ENCODE measurements around the gene DGKB. TPM values are rescaled to one million over a fixed set of nuclear protein-coding genes. Genes with fewer than 3 reads are reported as not detected.

DGKB gene
- total and polyA plus RNA-seq, 2 of the 8 experiments (the other 6 are each of a cell fraction or from before 2014, with no cell fraction given), result 1.9 to 2.6 TPM

DNA sequence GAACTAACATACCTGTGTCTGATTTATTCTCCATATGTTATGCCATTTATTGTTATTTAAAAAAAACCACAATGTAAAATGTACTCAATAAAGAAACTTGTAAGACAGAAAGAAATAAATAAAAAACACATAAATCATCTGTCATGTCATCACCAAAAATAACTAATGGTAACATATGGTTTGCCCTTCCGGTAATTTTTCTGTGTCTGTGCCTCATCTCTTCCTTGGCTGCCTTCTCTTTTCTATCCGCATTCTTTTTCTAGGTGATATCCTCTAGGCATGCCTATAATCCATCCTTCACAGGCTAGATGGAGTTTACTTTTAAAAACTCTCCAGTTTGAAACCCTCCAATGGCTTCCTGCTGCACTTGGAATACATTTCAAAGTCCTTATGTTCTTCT lies 609.1 kb downstream of the DGKB start:
- no peak overlapping the region for H3K4ac ChIP-seq (replicated peaks; ENCODE audit: insufficient read length, low read depth, low read length)
- H3K9me3 ChIP-seq (ENCODE audit: insufficient read depth in 2 of 2, low read depth in 1 of 2, low read length in 1 of 2), result no peaks in the 10 kb centered on the region
- no peak overlapping the region for H4K8ac ChIP-seq (ENCODE audit: extremely low read depth, insufficient read depth, low read length)
- no peak overlapping the region for H2BK20ac ChIP-seq (ENCODE audit: low read length)
- H3K27me3 ChIP-seq (replicated peaks in 1 of 4; ENCODE audit: control insufficient read depth in 3 of 4, extremely low read depth in 1 of 4, insufficient read depth in 3 of 4, low read length in 3 of 4), result no peaks in the 10 kb centered on the region
- no peak overlapping the region for H2BK120ac ChIP-seq (replicated peaks; ENCODE audit: low read depth, low read length)
- no peak overlapping the region for H3K4me3 ChIP-seq (ENCODE audit: extremely low read depth in 1 of 4, insufficient read depth in 2 of 4, low read depth in 3 of 4, low read length in 4 of 4)
- H3K14ac ChIP-seq (ENCODE audit: insufficient read length), result no peak overlapping the region
- no peak for TF ChIP-seq RNF2 (IDR thresholded peaks at IDR 0.05; ENCODE audit: borderline replicate concordance, low read depth, low read length, missing control alignments, poor library complexity, severe bottlenecking)
- TF ChIP-seq MAFK (IDR thresholded peaks at IDR 0.05; ENCODE audit: low read depth, low read length), result no peak
- TF ChIP-seq POLR2AphosphoS5 (IDR thresholded peaks at IDR 0.05; ENCODE audit: low read depth, low read length), result no peak
- no peak for TF ChIP-seq RXRA (IDR thresholded peaks at IDR 0.05; ENCODE audit: insufficient read depth, low read depth, low read length)
- no peak for TF ChIP-seq TCF12 (IDR thresholded peaks at IDR 0.05; ENCODE audit: low read depth, low read length)
- no peak for TF ChIP-seq TBP (IDR thresholded peaks at IDR 0.05; ENCODE audit: low read depth, low read length)
- H2BK12ac ChIP-seq (ENCODE audit: low read depth, low read length), result no peak overlapping the region
- no peaks in the 10 kb centered on the region for H3K36me3 ChIP-seq (ENCODE audit: control insufficient read depth in 2 of 4, insufficient read depth in 4 of 4, low read length in 3 of 4)
- no peaks in the 10 kb centered on the region for H3K23me2 ChIP-seq (ENCODE audit: low read depth, low read length)
- H2AFZ ChIP-seq (ENCODE audit: low read length), result no peak overlapping the region
- CTCF ChIA-PET (ENCODE audit: partially characterized antibody), result no interaction called here
- peaks cover 0 to 3% (median 0%) of the 10 kb centered on the region in 4 experiments; a peak in 3 of 7 replicates for H3K4me1 ChIP-seq (replicated peaks in 1 of 4; ENCODE audit: control insufficient read depth in 3 of 4, insufficient read depth in 4 of 4, low read length in 3 of 4)
- no peak overlapping the region for H2AK5ac ChIP-seq (ENCODE audit: low read depth, low read length)
- H3K56ac ChIP-seq (replicated peaks; ENCODE audit: insufficient read length, low read depth, low read length), result no peak overlapping the region
- no peak overlapping the region for H4K5ac ChIP-seq (ENCODE audit: insufficient read length, low read depth, low read length)
- H3K79me2 ChIP-seq (ENCODE audit: control insufficient read depth in 1 of 2, insufficient read depth in 2 of 2, low read length in 2 of 2), result no peaks in the 10 kb centered on the region
- no peak overlapping the region for H3K18ac ChIP-seq (ENCODE audit: extremely low read depth, low read length)
- no peak overlapping the region for H3K27ac ChIP-seq (ENCODE audit: low read depth, low read length)
- no peak overlapping the region for H2BK5ac ChIP-seq (ENCODE audit: low read depth, low read length)
- H4K20me1 ChIP-seq (replicated peaks in 1 of 2; ENCODE audit: control insufficient read depth in 1 of 2, insufficient read depth in 2 of 2, low read length in 2 of 2), result no peaks in the 10 kb centered on the region
- no peak overlapping the region for H3K9ac ChIP-seq (replicated peaks in 1 of 4; ENCODE audit: extremely low read depth in 1 of 4, low read depth in 3 of 4, low read length in 3 of 4)
- FAIRE-seq (no peak), DNase-seq (ENCODE audit: low read depth in 1 of 2, low spot score in 2 of 2) (no peak)
- no peak overlapping the region for H3K23ac ChIP-seq (ENCODE audit: insufficient read length)
- no peak overlapping the region for H2BK15ac ChIP-seq (ENCODE audit: low read length)
- H3K79me1 ChIP-seq (ENCODE audit: low read depth, low read length), result no peaks in the 10 kb centered on the region
- 90% methylated on average over 2 of the region's 2 CpGs; no CpG with 5 or more reads in 1 of the 2 experiments for WGBS, 2 experiments (ENCODE audit: extremely low coverage in 1 of 2, insufficient coverage in 1 of 2, insufficient read length in 1 of 2, insufficient replicate concordance in 2 of 2, low coverage in 1 of 2, low lambda C conversion rate in 2 of 2, missing lambda C conversion rate in 1 of 2)
- POLR2A ChIA-PET (ENCODE audit: partially characterized antibody), result no interaction called here
- no peak overlapping the region for H4K91ac ChIP-seq (replicated peaks; ENCODE audit: insufficient read length, low read length)
- H3K4me2 ChIP-seq (ENCODE audit: insufficient read depth in 1 of 2, low read depth in 2 of 2, low read length in 2 of 2), result no peak overlapping the region

Measured in H1 (cell line).